Activated T-cell treated with anti-CD3 and anti-CD28 coated beads, Interleukin-2, amount 50 U/mL, for 4 hours (primary cell): ENCODE measurements around the gene KYAT1. TPM values are rescaled to one million over a fixed set of nuclear protein-coding genes. Genes with fewer than 3 reads are reported as not detected.
"Not testable (repeated sequence)": the region's sequence is repeated elsewhere in the genome, so short reads cannot be mapped to it uniquely, and the experiment has no call there.

ENCODE experiments used
- ATAC-seq, 2 donors: fragments of 200-7000 bp; cut with Tn5 transposase; one replicate each; pipeline ENCODE4 v1.10.0; 2021
- DNase-seq: peaks from one replicate; pipeline ENCODE4 v3.0.0-alpha.2; 2020
- H3K27me3 Mint-ChIP-seq: one replicate; pipeline ENCODE4 v1.8.0; 2021; ENCODE audit warnings: low read depth, mixed read lengths
- H3K36me3 Mint-ChIP-seq: one replicate; pipeline ENCODE4 v1.8.0; 2022; ENCODE audit warnings: mixed read lengths; ENCODE audit not compliant: insufficient read depth
- H3K4me1 Mint-ChIP-seq: one replicate; pipeline ENCODE4 v1.8.0; 2021; ENCODE audit warnings: low read depth, mixed read lengths
- H3K4me3 Mint-ChIP-seq: one replicate; pipeline ENCODE4 v1.8.0; 2021; ENCODE audit warnings: mild to moderate bottlenecking, moderate library complexity, mixed read lengths
- H3K9me3 Mint-ChIP-seq: one replicate; pipeline ENCODE4 v1.8.0; 2021; ENCODE audit warnings: mixed read lengths
- total RNA-seq, 3 donors: library from RNA; stranded (reverse); gene quantifications; one replicate each; pipeline ENCODE4 v1.2.1, GENCODE V29; 2021

KYAT1 gene
- total RNA-seq, 3 donors from 2014 or later, result 4.7 to 5.6 (median 4.8) TPM

- peaks cover 16% of the 10 kb centered on the region for H3K36me3 Mint-ChIP-seq
- not testable (repeated sequence) for ATAC-seq, H3K4me1 Mint-ChIP-seq, DNase-seq, H3K27me3 Mint-ChIP-seq, H3K4me3 Mint-ChIP-seq
- H3K9me3 Mint-ChIP-seq, result peaks cover 13% of the 10 kb centered on the region
Observed at GRCh38 chr9:128851024-128851423, 30.7 kb downstream of the KYAT1 start.

- H3K27me3 Mint-ChIP-seq, result no peaks in the 10 kb centered on the region
Observed at GRCh38 chr9:128847803-128848202, 33.9 kb downstream of the KYAT1 start.

GRCh38 chr9:128846680-128847030 is 35.1 kb downstream of the KYAT1 start:
- Mint-ChIP-seq H3K27me3 (no peaks in the 10 kb centered on the region), H3K9me3 (peaks cover 13% of the 10 kb centered on the region), H3K36me3 (peaks cover 20% of the 10 kb centered on the region), H3K4me1 (no peaks in the 10 kb centered on the region), H3K4me3 (no peak overlapping the region)
- ATAC-seq, result no peak
- no peak for DNase-seq

More at GRCh38 chr9:128847803-128848202, 33.9 kb downstream of the KYAT1 start:
- ATAC-seq, result no peak
- Mint-ChIP-seq H3K9me3 (peaks cover 13% of the 10 kb centered on the region), H3K36me3 (peaks cover 16% of the 10 kb centered on the region), H3K4me1 (no peaks in the 10 kb centered on the region), H3K4me3 (no peak overlapping the region)
- no peak for DNase-seq

- H3K4me3 Mint-ChIP-seq, result no peak overlapping the region
- no peak for ATAC-seq
- H3K4me1 Mint-ChIP-seq, result no peaks in the 10 kb centered on the region
Observed at GRCh38 chr9:128845186-128845931, 36.4 kb downstream of the KYAT1 start.

GRCh38 chr9:128843171-128843570 is 38.6 kb downstream of the KYAT1 start:
- not testable (repeated sequence) for H3K9me3 Mint-ChIP-seq, H3K4me3 Mint-ChIP-seq, ATAC-seq, H3K36me3 Mint-ChIP-seq, H3K4me1 Mint-ChIP-seq, H3K27me3 Mint-ChIP-seq, DNase-seq

More at GRCh38 chr9:128845186-128845931, 36.4 kb downstream of the KYAT1 start:
- no peak for DNase-seq
- peaks cover under 1% of the 10 kb centered on the region for H3K9me3 Mint-ChIP-seq
- H3K36me3 Mint-ChIP-seq, result peaks cover 8% of the 10 kb centered on the region
- H3K27me3 Mint-ChIP-seq, result no peaks in the 10 kb centered on the region

- peaks cover 9% of the 10 kb centered on the region for H3K36me3 Mint-ChIP-seq
- no peak for ATAC-seq
- no peaks in the 10 kb centered on the region for H3K4me1 Mint-ChIP-seq
- no peaks in the 10 kb centered on the region for H3K9me3 Mint-ChIP-seq
- DNase-seq, result no peak
- no peaks in the 10 kb centered on the region for H3K27me3 Mint-ChIP-seq
- no peak overlapping the region for H3K4me3 Mint-ChIP-seq
Observed at GRCh38 chr9:128841694-128842492, 39.9 kb downstream of the KYAT1 start.

- peaks cover 11% of the 10 kb centered on the region for H3K36me3 Mint-ChIP-seq
- DNase-seq, result no peak
Observed at GRCh38 chr9:128840524-128840923, 41.2 kb downstream of the KYAT1 start.

GRCh38 chr9:128838338-128838737 is 43.4 kb downstream of the KYAT1 start:
- Mint-ChIP-seq H3K36me3 (peaks cover 13% of the 10 kb centered on the region), H3K9me3 (no peaks in the 10 kb centered on the region)
- no peak for DNase-seq

More at GRCh38 chr9:128840524-128840923, 41.2 kb downstream of the KYAT1 start:
- Mint-ChIP-seq H3K4me3 (no peak overlapping the region), H3K9me3 (no peaks in the 10 kb centered on the region), H3K27me3 (no peaks in the 10 kb centered on the region), H3K4me1 (no peaks in the 10 kb centered on the region)
- ATAC-seq, result no peak

GRCh38 chr9:128836509-128837145 is 45.1 kb downstream of the KYAT1 start:
- Mint-ChIP-seq H3K4me3 (no peak overlapping the region), H3K4me1 (no peaks in the 10 kb centered on the region), H3K27me3 (no peaks in the 10 kb centered on the region), H3K9me3 (no peaks in the 10 kb centered on the region), H3K36me3 (peaks cover 12% of the 10 kb centered on the region)
- no peak for DNase-seq
- ATAC-seq, result no peak

More at GRCh38 chr9:128838338-128838737, 43.4 kb downstream of the KYAT1 start:
- no peaks in the 10 kb centered on the region for H3K4me1 Mint-ChIP-seq
- no peak for ATAC-seq
- no peak overlapping the region for H3K4me3 Mint-ChIP-seq
- no peaks in the 10 kb centered on the region for H3K27me3 Mint-ChIP-seq

GRCh38 chr9:128835246-128836210 is 46.2 kb downstream of the KYAT1 start:
- no peak for ATAC-seq
- Mint-ChIP-seq H3K9me3 (no peaks in the 10 kb centered on the region), H3K4me3 (no peak overlapping the region), H3K4me1 (no peaks in the 10 kb centered on the region), H3K27me3 (no peaks in the 10 kb centered on the region), H3K36me3 (peaks cover 12% of the 10 kb centered on the region)
- DNase-seq, result no peak

GRCh38 chr9:128833696-128834095 is 48.1 kb downstream of the KYAT1 start:
- ATAC-seq (no peak), DNase-seq (no peak)
- no peaks in the 10 kb centered on the region for H3K27me3 Mint-ChIP-seq
- H3K4me3 Mint-ChIP-seq, result no peak overlapping the region
- H3K9me3 Mint-ChIP-seq, result no peaks in the 10 kb centered on the region
- peaks cover 16% of the 10 kb centered on the region for H3K36me3 Mint-ChIP-seq
- peaks cover 10% of the 10 kb centered on the region for H3K4me1 Mint-ChIP-seq

- DNase-seq, result peak; percentile 90
- H3K4me3 Mint-ChIP-seq, result peak within 1 kb of the TSS; percentile 95
- H3K9me3 Mint-ChIP-seq, result no peaks in the 10 kb centered on the region
- peaks cover 23% of the 10 kb centered on the region for H3K36me3 Mint-ChIP-seq
- no peaks in the 10 kb centered on the region for H3K27me3 Mint-ChIP-seq
- ATAC-seq, result peak; percentile 98
- peaks cover 23% of the 10 kb centered on the region for H3K4me1 Mint-ChIP-seq
Observed at GRCh38 chr9:128829477-128830251, 52.1 kb downstream of the KYAT1 start, which contains the start of gene SPOUT1. SPOUT1 (minus strand) TSS chr9:128829794; CDS start chr9:128829780, 14 bp downstream.
